ENCODE data around the gene SLAIN1. TPM values are rescaled to one million over a fixed set of nuclear protein-coding genes. Genes with fewer than 3 reads are reported as not detected.

SLAIN1 gene
- total and polyA plus RNA-seq, 2 donors (not counting 3 experiments of a cell fraction or from before 2014, with no cell fraction given), result 4.1 to 4.3 TPM

GRCh38 chr13:77800219-77800618 is 102.7 kb downstream of the SLAIN1 start:
- H3K36me3 ChIP-seq (ENCODE audit: control insufficient read depth in 2 of 2, extremely low read depth in 1 of 2, insufficient read depth in 2 of 2, low read length in 2 of 2), result no peaks in the 10 kb centered on the region
- no peak overlapping the region for H3K9ac ChIP-seq (replicated peaks; ENCODE audit: extremely low read depth, insufficient read depth, low read length)
- no peak for DNase-seq (ENCODE audit: low read depth, low spot score)
- ChIA-PET CTCF (no interaction called here), POLR2A (no interaction called here)
- TF ChIP-seq JUN (IDR thresholded peaks at IDR 0.05; ENCODE audit: borderline replicate concordance, insufficient read depth, insufficient read length, low read depth) (no peak), MYC (IDR thresholded peaks at IDR 0.05; ENCODE audit: low read depth, low read length) (no peak), EZH2 (IDR thresholded peaks at IDR 0.05; ENCODE audit: borderline replicate concordance, low read depth, low read length, severe bottlenecking) (no peak), CTCF (IDR thresholded peaks at IDR 0.05; ENCODE audit: extremely low read depth in 1 of 2, insufficient read depth in 1 of 2, low read depth in 1 of 2, low read length in 2 of 2) (no peak), GATA2 (IDR thresholded peaks at IDR 0.05; ENCODE audit: insufficient read depth, insufficient read length, low read depth, low read length) (no peak), FOS (IDR thresholded peaks at IDR 0.05; ENCODE audit: borderline replicate concordance, insufficient read depth, low read length) (no peak)
- H3K79me2 ChIP-seq (ENCODE audit: control insufficient read depth, insufficient read depth, low read length), result no peaks in the 10 kb centered on the region
- no peaks in the 10 kb centered on the region for H4K20me1 ChIP-seq (replicated peaks; ENCODE audit: control insufficient read depth, extremely low read depth, insufficient read depth, low read length)
- H3K9me3 ChIP-seq (replicated peaks; ENCODE audit: control insufficient read depth, insufficient read depth, low read length), result no peaks in the 10 kb centered on the region
- BruUV-seq (replicated peaks), result no TSS peak
- FAIRE-seq, result no peak
- H3K27me3 ChIP-seq (ENCODE audit: control insufficient read depth in 2 of 2, insufficient read depth in 2 of 2, low read length in 2 of 2), result no peaks in the 10 kb centered on the region
- intact Hi-C loops (cut with micrococcal nuclease), result no loop called here
- dilution Hi-C loops (cut with MboI; ENCODE audit: extremely low pct_ligation_motif_present, low sequenced_read_pairs), result no loop called here
- no peak overlapping the region for H2AFZ ChIP-seq (ENCODE audit: low read depth, low read length)
- H3K4me2 ChIP-seq (ENCODE audit: insufficient read depth, low read length), result no peak overlapping the region
- H3K4me3 ChIP-seq (replicated peaks in 1 of 3; ENCODE audit: insufficient read depth in 1 of 3, low read depth in 1 of 3, low read length in 3 of 3), result no peak overlapping the region
- no peaks in the 10 kb centered on the region for H3K9me1 ChIP-seq (replicated peaks; ENCODE audit: control insufficient read depth, extremely low read depth, insufficient read depth, low read length)
- no peaks in the 10 kb centered on the region for H3K4me1 ChIP-seq (ENCODE audit: control insufficient read depth, extremely low read depth, insufficient read depth, low read length)
- no peak overlapping the region for H3K27ac ChIP-seq (ENCODE audit: insufficient read depth, low read depth, low read length)

- FAIRE-seq, result no peak
- POLR2A ChIA-PET, result no interaction called here
- Histone ChIP-seq H3K9ac (replicated peaks; ENCODE audit: extremely low read depth, insufficient read depth, low read length) (no peak overlapping the region), H2AFZ (ENCODE audit: low read depth, low read length) (no peak overlapping the region), H3K9me1 (replicated peaks; ENCODE audit: control insufficient read depth, extremely low read depth, insufficient read depth, low read length) (no peaks in the 10 kb centered on the region), H3K79me2 (ENCODE audit: control insufficient read depth, insufficient read depth, low read length) (no peaks in the 10 kb centered on the region), H3K36me3 (ENCODE audit: control insufficient read depth in 2 of 2, extremely low read depth in 1 of 2, insufficient read depth in 2 of 2, low read length in 2 of 2) (no peaks in the 10 kb centered on the region), H3K4me1 (ENCODE audit: control insufficient read depth, extremely low read depth, insufficient read depth, low read length) (no peaks in the 10 kb centered on the region), H3K9me3 (replicated peaks; ENCODE audit: control insufficient read depth, insufficient read depth, low read length) (no peaks in the 10 kb centered on the region), H3K4me3 (replicated peaks in 1 of 3; ENCODE audit: insufficient read depth in 1 of 3, low read depth in 1 of 3, low read length in 3 of 3) (no peak overlapping the region), H3K4me2 (ENCODE audit: insufficient read depth, low read length) (no peak overlapping the region), H3K27ac (ENCODE audit: insufficient read depth, low read depth, low read length) (no peak overlapping the region), H4K20me1 (replicated peaks; ENCODE audit: control insufficient read depth, extremely low read depth, insufficient read depth, low read length) (no peaks in the 10 kb centered on the region), H3K27me3 (ENCODE audit: control insufficient read depth in 2 of 2, insufficient read depth in 2 of 2, low read length in 2 of 2) (peaks cover 5 to 8% of the 10 kb centered on the region in 2 experiments)
- no peak for DNase-seq (ENCODE audit: low read depth, low spot score)
- CTCF ChIA-PET, result interaction anchor here (0.7 to 1.5 kb wide), 3 partner anchors 22 to 315 kb away, joined by 3 to 9 read pairs (median 5); partner anchors contain the start of gene EDNRB
- intact Hi-C loops (cut with micrococcal nuclease), result no loop called here
- no TSS peak for BruUV-seq (replicated peaks)
- dilution Hi-C loops (cut with MboI; ENCODE audit: extremely low pct_ligation_motif_present, low sequenced_read_pairs), result no loop called here
- no peak for TF ChIP-seq FOS (IDR thresholded peaks at IDR 0.05; ENCODE audit: borderline replicate concordance, insufficient read depth, low read length)
- TF ChIP-seq MAX (IDR thresholded peaks at IDR 0.05; ENCODE audit: insufficient read depth, insufficient read length), result no peak
- no peak for TF ChIP-seq CTCF (IDR thresholded peaks at IDR 0.05; ENCODE audit: extremely low read depth in 1 of 2, insufficient read depth in 1 of 2, low read depth in 1 of 2, low read length in 2 of 2)
- no peak for TF ChIP-seq GATA2 (IDR thresholded peaks at IDR 0.05; ENCODE audit: insufficient read depth, insufficient read length, low read depth, low read length)
- TF ChIP-seq POLR2AphosphoS5 (IDR thresholded peaks at IDR 0.05; ENCODE audit: insufficient read depth, low read depth, low read length), result no peak
- TF ChIP-seq JUN (IDR thresholded peaks at IDR 0.05; ENCODE audit: borderline replicate concordance, insufficient read depth, insufficient read length, low read depth), result no peak
- no peak for TF ChIP-seq POLR2A (IDR thresholded peaks at IDR 0.05; ENCODE audit: low read depth, low read length)
- no peak for TF ChIP-seq EZH2 (IDR thresholded peaks at IDR 0.05; ENCODE audit: borderline replicate concordance, low read depth, low read length, severe bottlenecking)
- TF ChIP-seq MYC (IDR thresholded peaks at IDR 0.05; ENCODE audit: low read depth, low read length), result no peak
Measured at GRCh38 chr13:77806518-77806917, 109.0 kb downstream of the SLAIN1 start.
